D721Med (cell line): ENCODE results near the gene DSCAM.

ENCODE experiments used
- DNase-seq: peaks from one replicate; pipeline ENCODE4 v3.0.0; 2011; ENCODE audit warnings: low spot score; ENCODE audit not compliant: insufficient read length
- FAIRE-seq: peaks from 2 replicates; lab custom pipeline; 2011; peaks lifted over from hg19 to GRCh38; lab: Jason Lieb, UNC
- CTCF ChIP-seq: IDR thresholded peaks from 2 replicates; pipeline ENCODE4 v1.5.1; 2012; ENCODE audit warnings: mild to moderate bottlenecking, control low read depth; ENCODE audit not compliant: insufficient read depth; ENCODE audit errors: missing control alignments

DSCAM gene

GRCh38 chr21:40714536-40714935 lies 132.4 kb downstream of the DSCAM start:
- DNase-seq (no peak), FAIRE-seq (no peak)

GRCh38 chr21:40707656-40708244 lies 139.2 kb downstream of the DSCAM start:
- TF ChIP-seq CTCF: no peak
- FAIRE-seq (no peak), DNase-seq (no peak)

More at GRCh38 chr21:40714536-40714935, 132.4 kb downstream of the DSCAM start:
- TF ChIP-seq CTCF: no peak

- TF ChIP-seq CTCF: no peak
- DNase-seq (no peak), FAIRE-seq (no peak)
Observed at GRCh38 chr21:40706806-40707655, 139.9 kb downstream of the DSCAM start.

GRCh38 chr21:40706176-40706575 lies 140.8 kb downstream of the DSCAM start:
- DNase-seq (no peak), FAIRE-seq (no peak)
- no peak for TF ChIP-seq CTCF

GRCh38 chr21:40704141-40704540 lies 142.8 kb downstream of the DSCAM start:
- DNase-seq: no peak
- no peak for FAIRE-seq
- TF ChIP-seq CTCF: no peak

GRCh38 chr21:40699366-40699765 lies 147.6 kb downstream of the DSCAM start:
- DNase-seq (no peak), FAIRE-seq (no peak)

More at GRCh38 chr21:40699366-40699765, 147.6 kb downstream of the DSCAM start:
- no peak for TF ChIP-seq CTCF
